Ureter (tissue), 1 donor: Measurements from ENCODE around the gene NCDN. TPM values are rescaled to one million over a fixed set of nuclear protein-coding genes. Genes with fewer than 3 reads are reported as not detected.

Source experiments
- DNase-seq: peaks from one replicate; pipeline ENCODE4 v3.0.0-alpha.2; 2020; ENCODE audit warnings: low spot score
- total RNA-seq: library from RNA; stranded (reverse); gene quantifications from one replicate; pipeline ENCODE4 v1.2.4, GENCODE V29; 2023
- donor health status: DM: yes; HTN: yes; CAD: no.

Gene NCDN, protein sequence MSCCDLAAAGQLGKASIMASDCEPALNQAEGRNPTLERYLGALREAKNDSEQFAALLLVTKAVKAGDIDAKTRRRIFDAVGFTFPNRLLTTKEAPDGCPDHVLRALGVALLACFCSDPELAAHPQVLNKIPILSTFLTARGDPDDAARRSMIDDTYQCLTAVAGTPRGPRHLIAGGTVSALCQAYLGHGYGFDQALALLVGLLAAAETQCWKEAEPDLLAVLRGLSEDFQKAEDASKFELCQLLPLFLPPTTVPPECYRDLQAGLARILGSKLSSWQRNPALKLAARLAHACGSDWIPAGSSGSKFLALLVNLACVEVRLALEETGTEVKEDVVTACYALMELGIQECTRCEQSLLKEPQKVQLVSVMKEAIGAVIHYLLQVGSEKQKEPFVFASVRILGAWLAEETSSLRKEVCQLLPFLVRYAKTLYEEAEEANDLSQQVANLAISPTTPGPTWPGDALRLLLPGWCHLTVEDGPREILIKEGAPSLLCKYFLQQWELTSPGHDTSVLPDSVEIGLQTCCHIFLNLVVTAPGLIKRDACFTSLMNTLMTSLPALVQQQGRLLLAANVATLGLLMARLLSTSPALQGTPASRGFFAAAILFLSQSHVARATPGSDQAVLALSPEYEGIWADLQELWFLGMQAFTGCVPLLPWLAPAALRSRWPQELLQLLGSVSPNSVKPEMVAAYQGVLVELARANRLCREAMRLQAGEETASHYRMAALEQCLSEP
- total RNA-seq, result 27.1 TPM

DNA sequence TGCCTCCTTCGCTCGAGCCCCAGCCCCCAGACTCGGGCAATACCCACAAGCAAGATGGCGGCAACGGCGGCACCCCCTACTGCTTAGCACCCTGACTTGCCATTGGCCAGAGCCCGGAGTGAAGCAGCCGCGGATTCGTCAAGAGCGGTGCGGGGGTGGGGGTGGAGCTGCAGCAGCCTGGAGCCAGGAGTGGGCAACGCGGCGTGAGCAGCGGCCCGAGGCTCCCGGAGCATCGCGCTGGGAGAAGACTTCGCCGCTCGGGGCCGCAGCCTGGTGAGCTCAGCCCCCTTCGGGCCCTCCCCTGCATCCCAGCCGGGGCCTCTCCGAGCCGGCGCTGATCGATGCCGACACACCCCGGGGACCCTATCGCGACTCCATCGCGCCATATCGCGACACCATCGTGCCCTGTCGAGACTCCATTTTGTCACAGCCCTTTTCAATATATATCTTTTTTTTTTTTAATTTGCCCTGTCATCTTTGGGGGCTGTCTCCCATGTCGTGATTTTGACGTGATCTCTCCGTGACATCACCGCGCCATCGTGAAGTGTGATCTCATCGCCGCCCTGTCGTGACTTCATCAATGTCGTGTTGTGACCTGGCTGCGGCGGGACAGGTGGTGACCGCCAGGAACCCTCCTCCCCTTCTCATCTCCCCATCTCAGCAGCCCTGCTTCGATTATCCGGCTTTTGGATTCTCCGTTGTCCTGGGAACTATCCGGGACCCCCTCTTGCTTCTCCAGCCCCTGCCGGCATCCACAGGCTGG, at the start of gene NCDN:
Gene NCDN, plus strand, starts transcription at position 189 of the 763 bp plus-strand sequence. Its CDS starts 392 bp downstream, at position 581.
- peak; percentile 98 for DNase-seq

DNA sequence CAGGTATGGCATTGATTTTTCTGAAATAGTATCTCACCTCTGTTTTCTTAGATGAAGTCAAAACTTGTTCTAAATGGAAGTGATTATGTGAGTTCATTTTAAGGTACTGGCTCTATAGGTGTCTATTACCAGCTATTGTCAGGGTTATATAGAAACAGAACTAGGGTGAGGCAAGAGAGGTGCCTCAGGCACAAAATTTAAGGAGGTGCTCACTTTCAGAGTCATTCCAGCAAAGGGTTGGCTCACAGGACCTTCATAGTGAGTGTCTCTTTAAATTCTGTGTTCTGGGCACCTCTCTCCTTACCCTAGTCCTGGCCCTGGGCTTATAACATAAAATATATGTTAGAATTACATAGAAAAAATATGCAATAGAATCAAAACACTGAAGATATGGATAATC, 49.7 kb upstream of the NCDN start:
- DNase-seq, result no peak

DNA sequence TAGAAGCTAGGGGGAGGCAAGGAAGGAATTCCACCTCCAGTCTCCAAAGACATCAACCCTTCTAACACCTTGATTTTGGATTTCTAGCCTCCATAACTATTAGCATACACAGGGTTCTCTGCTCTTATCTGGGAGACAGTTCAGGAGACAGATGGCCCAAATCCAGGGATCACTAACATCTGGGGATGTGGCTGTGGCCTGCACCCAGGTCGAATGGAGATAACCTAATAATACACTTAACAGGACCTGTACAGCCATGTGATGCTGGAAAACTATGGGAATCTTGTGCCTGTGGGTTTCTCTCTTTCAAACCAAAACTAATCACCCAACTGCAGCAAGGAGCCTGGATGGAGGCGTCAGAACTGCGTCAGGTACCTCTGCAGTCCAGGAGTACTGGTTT, 48.0 kb upstream of the NCDN start:
- no peak for DNase-seq

DNA sequence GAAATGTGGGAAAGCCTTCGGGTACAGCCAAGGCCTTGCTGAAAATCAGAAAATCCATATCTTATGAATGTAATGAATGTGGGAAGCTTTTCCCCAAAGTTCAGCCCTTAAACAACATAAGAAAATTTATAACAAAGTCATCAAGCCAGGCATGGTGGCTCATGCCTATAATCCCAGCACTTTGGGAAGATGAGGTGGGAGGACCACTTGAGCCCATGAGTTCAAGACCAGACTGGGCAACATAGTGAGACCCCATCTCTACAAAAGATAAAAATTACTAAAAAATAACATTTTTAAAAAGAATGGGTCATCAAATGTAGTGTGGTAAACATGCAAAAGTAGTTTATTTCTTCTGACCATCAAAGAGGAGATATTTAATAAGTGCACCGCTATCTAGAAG, 46.3 kb upstream of the NCDN start:
- no peak for DNase-seq

DNA sequence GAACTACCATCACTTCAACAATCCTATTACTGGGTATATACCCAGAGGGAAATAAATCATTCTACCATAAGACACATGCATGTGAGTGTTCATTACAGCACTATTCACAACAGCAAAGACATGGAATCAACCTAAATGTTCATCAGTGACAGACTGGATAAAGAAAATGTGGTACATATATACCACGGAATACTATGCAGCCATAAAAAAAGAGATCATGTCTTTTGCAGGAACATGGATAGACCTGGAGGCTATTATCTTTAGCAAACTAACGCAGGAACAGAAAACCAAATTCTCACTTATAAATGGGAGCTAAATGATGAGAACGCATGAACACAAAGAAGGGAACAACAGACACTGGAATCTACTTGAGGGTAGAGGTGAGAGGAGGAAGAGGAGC, 39.4 kb upstream of the NCDN start:
- DNase-seq, result no peak

DNA sequence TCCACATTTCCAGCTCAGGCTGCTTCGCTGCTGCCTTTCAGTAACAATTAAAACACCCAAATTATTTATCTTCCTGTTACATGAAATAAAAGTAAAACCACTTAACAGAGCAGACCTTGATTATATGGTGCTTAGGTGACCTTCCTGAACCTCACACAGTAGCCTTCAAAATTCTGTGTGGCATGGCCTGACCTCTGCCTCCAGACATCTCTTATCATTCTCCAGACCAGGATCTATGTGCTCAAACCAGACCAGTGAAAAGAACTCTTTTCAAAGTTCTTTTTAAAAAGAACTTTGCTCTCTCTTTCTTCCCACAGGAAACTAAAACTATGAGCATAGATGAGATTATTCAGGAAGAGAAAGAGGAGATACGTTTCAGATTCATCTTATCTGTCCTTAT, 38.2 kb upstream of the NCDN start:
- DNase-seq, result no peak

DNA sequence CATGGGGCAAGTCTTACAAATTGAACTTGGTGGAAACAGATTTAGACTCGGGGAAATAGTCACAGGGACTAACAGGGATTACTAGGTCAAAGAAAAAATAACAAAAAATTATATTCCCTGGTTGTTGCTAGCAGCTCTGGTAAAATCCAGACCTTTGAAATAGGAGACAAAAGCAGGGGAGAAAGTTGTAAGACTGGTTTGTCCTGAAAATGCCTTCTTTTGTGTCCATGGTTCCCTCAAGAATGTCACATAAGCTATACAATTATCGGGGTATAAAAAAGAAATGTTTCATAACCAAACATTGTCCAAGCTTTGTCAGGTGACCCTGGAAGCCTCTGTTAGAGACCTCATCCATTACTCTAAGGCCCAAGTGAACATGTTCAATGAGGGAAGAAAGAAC, 33.5 kb upstream of the NCDN start:
- no peak for DNase-seq

DNA sequence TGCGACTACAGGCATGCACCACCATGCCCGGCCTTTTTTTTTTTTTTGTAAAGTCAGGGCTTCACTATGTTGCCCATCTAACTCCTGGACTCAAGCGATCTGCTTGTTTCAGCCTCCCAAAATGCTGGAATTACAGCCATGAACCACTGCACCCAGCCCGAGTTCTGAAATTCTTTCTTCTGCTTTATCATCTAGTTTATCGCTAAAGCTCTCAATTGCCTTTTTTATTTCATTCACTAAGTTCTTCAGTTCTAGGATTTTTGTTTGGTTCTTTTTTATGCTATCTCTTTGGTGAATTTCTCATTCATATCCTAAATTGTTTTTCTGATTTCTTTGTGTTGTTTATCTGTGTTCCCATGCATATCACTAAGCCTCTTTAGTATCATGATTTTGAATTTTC, 27.4 kb upstream of the NCDN start:
- no peak for DNase-seq

DNA sequence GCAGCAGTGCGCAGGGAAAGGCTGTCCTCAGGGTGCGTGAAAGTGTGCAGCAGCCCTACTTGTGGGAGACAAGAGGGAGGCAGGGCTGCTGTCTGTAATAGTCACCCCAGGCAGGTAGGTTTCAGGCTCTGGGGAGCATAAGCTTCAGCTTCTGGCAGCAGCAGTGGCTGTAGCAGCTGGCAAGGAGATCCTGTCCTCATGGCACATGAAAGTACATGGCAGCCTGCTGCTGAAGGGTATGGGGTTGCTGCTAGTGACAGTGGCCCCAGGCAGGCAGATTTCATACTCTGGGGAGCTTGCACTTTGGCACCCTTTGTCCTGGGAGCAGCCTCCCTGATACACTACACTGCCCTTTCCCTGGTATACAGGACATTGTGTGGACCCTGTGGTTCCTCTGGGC, 26.7 kb upstream of the NCDN start:
- no peak for DNase-seq

DNA sequence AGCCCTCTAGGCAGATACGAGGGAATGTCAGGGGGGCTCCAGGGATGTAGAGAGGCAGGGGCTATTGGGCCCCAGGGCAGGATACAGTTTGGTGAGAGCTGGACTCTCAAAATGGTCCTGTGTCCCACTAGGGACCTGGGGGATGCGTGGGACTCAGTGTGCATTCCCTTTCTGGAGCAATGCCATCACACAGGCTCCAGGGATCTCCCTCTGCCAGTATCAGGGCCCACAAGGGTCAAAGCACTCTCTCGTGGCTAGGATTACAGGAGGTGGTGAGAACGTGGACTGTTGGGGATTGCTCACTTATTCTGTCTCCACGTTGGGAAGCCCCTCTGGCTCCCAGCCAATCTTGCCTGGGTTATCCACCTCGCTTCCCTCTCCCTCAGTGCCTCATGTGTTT, 26.2 kb upstream of the NCDN start:
- no peak for DNase-seq

DNA sequence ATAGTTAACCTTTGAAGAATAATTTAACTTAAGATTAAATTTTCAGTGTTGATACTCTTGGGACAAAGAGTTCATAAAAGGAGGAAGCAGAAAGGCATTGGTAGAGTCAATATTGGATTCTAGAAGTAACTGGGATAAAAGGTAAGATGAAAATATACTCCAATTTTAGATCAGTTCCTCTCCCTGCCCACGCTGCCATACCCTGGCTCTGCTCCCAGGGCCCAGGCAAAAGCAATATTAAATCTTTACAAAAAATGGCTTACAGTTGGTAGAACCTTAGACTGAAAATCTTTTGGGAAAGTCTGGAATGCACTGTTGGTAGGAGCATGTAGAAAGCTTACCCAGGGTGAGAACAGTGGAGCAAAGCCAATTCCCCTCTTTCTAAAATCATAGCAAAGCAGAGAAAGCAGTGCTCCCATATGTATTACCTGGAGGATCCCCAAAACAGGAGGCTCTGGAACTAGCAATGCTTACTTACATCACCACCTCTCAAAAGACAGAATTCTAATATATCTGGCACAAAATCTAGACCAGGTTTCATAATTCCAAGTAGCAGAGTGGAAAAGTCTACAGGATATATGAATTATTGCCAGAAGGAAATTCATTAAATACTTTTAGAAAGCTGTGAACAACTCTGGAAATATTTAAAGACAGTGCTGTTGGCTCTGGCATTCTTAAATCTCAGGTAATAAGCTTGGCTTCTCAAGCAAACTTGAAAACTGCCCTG, 24.9 kb upstream of the NCDN start:
- DNase-seq, result no peak

DNA sequence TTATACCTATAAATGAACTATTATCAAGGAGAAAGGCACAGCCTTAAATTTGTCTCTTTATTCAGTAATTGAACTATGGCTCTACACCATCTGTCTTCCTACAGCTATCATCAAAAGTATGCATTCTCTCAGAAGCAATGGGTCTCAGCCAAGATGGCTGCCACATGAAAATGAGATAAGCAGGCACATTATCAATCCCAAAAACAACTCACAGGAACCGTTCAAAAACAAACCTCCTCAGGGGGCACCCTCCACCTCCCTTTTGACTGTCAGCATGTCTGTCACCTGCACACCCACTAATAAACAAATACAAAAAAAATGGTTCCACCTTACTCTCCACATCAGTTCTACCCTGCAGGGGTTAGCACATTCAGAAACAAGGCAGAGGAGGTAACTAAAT, 24.0 kb upstream of the NCDN start:
- no peak for DNase-seq

DNA sequence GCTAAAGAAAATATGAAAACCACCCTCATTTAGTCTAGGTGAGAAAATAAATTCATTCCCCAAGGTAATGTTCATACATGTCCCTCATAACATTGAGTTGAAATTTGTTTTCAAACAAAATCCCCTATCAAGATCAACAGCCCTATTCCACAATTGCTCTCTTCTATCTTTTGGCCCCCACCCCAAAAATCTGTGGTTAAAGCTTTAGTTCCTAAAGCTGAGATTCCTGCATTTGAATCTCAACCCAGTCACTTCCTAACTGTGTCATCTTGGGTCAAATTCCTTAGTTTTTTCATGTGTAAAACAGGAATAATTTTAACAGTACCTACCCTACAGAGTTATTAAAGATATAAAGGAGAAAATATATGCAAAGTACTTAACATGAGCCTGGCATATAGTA, 22.4 kb upstream of the NCDN start:
- DNase-seq, result no peak

DNA sequence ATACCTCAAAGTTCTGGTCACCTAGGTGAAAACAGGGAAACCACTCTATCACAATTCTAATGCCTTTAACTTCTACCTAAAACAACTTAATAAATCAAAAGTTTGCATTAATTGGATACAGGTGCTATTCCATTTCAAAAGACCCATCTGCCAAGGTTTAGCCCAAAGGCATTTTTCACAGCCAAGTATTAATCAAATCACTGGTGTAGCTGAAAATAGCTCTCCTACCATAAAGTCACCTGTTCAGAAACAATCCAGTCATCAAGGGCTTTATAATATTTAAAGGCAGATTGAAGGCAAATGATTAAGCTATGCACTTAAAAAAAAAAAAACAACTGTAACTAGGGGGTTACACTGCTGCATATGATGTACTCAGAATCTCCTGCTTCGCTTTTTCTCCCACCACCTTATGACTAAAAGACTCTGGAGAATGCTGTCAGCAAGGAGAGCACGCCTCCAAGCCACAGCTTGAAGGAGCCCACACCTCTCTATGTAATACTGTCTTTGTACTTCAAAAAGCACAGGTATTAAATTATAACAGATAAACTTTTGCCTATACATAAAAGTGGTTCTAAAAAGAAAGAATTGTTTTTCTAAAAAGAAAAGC, 20.9 kb upstream of the NCDN start:
- no peak for DNase-seq

DNA sequence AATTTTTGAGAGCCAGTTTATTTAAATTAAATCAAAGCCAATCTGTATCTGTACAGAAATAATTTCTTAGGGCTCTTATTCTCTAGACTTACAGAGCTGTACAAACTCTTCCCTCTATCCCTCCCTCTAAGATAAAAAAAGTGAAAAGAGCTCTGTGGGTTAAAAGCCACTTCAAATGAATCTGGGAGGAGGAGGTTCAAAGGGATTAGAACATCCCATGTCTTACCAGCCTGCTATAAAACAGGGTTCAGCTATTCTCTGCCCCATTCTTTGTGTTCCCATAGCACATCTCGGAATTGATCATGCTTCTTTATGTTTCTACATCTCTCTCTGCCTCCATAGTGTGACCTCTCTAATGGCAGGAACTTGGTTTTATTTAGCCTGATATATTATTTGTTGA, 19.8 kb upstream of the NCDN start:
- DNase-seq, result no peak

DNA sequence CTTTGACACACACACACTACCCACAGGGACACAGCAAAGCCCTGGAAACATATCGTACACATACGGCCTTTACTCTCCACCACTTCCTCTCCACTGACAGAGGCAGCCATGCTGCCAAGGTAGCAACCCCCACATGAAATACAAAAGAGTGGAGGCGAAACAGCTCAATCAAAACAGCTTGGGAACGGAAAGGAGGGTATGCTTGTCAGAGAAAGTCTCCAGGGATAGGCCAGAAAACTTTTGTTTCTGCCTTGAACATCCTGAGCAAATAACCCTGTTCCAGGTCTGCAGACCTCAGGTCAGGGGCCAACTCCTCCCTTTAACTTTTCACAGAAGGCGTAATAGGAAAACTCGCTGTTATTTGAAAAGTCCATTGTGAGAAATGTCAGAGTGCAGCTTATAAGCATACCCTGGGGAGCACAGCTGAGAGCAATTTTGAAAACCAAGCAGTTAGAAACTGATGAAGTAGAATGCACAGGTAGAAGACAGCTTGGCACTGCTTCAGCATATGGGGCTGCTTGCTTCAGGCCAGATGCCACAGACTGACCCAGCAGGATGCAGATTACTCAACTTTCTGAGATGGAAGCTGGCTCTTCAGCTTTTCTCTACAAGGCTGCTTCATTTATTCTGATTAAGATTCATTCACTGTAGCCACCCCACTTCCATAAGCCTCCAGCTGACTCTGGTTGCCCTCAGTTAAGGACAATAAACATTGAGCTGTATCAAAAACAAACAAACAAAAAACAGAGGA, 18.4 kb upstream of the NCDN start:
- no peak for DNase-seq

DNA sequence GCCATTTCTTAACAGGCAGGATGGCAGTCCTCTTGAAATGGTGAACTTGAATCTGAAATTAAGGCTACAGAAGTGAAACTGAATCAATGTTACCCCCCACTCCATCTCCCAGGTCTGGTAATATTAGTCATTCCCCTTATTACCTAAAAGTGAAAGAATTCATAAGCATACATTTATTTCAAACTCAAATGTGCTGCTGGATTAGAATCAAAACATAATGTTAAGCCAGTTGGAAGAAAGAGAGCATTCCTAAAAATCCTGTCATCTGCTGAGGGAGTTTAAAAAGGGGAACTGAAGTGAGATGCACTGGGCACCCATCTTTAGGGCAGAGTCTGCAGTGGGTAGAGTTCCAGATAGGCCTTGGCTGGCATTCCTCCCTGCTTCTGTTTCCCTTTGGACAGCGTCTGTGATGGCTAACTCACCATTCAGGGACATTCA, 17.8 kb upstream of the NCDN start:
- DNase-seq, result no peak

DNA sequence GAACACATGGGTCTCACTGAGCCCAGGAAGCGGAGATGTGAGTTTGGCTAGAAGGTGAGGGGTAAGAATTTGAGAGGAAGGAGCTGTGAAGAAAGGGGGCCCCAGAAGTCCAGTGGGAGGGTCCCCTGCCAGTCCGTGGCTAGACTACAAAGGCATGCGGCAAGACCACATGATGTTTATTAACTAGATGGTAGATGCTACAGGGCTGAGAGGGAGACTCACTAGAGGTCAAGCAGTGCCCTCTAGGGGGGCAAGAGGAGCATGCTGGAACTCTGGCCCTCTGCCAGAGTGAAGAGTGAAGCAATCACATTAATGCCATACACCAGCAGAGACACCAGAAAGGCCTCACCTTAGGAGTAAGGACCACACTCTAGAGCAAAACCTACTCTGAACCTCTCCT, 12.6 kb upstream of the NCDN start:
- no peak for DNase-seq

DNA sequence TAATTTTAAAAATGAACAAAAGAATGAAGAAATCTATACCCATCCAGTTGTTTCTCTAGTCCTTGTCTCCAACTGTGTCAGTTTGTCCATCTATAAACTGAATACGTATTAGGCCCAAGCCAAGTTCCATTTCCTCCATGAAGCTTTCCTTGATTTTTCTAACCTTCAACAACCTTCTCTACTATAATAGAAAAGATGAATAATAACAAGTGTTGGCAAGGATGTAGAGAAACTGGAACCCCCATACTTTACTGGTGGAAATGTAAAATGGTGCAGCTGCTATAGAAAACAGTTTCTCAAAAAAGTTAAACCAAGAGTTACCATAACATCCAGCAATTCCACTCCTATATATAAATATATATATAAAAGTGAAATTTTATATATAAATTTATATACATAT, 11.0 kb upstream of the NCDN start:
- DNase-seq, result no peak

DNA sequence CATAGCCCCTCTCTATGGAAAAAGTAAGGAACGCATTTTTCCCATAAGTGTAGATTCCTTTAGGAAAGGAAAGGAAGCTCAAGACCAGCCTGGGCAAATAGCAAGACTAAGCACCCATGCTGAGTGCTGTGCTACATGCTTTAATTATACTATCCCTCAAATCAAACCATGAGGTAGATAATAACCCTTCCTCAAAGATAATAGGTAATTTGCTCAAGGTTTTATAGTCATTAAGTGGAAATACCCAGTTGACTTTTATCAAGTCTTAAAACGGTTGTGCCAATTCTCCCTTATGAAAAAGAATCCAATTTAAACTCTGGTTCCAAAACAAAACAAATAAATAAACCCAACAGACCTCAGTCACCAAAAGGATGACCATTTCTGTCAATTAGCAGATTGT, 3.7 kb upstream of the NCDN start:
- no peak for DNase-seq
